Renal pelvis (tissue), 4 donors: Measurements from ENCODE around the gene G6PD. TPM values are rescaled to one million over a fixed set of nuclear protein-coding genes. Genes with fewer than 3 reads are reported as not detected.
A peak's percentile ranks its signal among the peaks of the same experiment; 100 is the strongest.
"Not testable (repeated sequence)": the region's sequence is repeated elsewhere in the genome, so short reads cannot be mapped to it uniquely, and the experiment has no call there.

ENCODE experiments used
- DNase-seq: peaks from one replicate; pipeline ENCODE4 v3.0.0-alpha.2; 2013
- polyA plus RNA-seq, 3 donors: library from polyadenylated mRNA; unstranded; fragments of 120-200 nt; gene quantifications; one replicate each; pipeline ENCODE4 v1.2.1, GENCODE V29; 2013; ENCODE audit not compliant: insufficient read length in 3 of 3

Gene G6PD
- polyA plus RNA-seq, 3 donors, result 39.2 to 49.3 (median 45.6) TPM

DNA sequence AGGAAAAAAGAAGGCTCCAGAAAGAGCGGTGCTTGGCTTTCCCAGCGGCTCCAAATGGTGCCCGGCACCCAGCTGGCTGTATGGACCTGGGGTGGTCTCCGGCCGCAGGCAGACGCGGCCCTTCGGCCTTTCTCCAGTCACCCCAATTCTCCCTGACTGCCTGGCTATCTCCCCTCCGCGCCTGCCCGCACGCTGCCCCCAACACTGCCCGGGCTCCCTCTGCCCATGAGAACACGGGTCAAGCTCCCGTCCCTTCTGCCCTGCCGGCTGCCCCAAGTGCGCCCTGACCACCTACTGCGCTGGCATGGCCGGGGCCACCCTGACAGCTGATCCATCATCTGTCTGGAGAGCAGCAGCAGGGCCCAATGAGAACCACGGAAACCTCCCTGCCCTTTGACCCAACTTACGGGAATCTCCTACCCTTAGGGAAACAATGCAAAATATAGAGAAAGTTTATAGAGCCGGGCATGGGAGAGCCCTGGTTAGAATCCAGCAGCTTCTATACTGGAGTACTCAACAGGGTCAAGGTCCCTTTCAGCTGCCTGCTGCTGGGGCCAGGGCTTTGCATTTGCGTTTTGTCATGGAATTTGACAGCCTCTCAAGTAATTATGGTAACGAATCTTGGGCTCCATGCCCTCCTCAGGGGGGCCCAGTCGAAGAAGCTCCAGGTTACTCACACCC, 29.4 kb downstream of the G6PD start:
- DNase-seq, result no peak

DNA sequence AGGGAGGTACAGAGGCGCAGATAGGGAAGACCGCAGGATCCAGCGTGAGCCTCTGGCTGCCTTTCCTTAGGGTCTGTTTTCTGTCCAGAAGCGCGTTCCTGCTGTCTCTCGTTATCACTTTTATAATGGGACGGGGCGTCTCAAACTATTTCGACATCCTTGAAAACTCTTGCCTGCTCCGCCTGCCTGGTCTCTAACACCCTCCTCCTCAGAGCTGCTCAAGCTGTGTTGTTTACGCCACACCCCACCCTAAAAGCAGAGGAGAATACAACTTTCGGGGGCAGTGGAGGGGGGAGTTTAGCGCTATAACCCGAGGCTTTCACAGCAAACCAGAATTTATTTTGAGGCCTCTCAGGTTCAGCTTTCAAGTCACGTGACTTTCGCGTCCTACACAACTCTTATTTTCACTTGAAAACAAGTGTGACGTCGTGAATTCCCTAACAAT, 30.0 kb downstream of the G6PD start:
- peak; percentile 73 for DNase-seq

DNA sequence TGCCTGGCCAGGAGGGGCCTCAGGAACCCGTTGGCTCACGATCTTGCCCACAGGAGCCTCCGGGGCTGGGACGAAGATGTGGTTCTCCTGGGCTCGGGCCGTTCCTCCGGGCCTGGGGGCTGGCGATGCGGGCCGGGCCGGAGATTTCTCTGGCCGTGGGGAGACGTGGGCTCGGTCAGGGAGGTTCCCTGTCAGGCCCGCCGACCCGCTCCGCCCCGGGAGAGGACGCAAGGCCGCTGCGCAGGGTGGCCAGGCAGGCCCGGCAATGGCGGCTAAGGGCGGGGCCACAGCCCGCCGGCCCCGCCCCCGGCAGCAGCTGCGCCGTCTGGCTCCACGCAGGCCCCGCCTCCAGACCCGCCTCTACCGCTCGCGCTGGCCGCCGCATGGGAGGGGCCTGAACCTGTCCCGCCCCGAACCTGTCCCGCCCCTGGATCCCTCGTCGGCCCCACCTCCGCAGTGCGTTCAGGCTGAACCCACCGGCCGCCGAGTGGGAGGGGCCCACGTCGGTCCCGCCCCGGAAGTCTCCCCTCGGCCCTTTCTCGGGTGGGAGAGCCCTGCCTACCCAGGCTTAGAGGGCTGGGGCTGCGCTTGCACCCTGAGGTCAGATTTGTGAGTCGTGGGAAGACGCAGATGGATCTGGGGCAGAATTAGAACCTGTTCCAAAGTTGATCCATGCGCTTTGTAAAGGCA, 30.5 kb downstream of the G6PD start, which contains the start of gene FAM3A:
Gene FAM3A (minus strand): TSS at position 267 of the 690 bp plus-strand sequence. CDS start 460 bp downstream, outside the sequence.
- peak; percentile 88 for DNase-seq

DNA sequence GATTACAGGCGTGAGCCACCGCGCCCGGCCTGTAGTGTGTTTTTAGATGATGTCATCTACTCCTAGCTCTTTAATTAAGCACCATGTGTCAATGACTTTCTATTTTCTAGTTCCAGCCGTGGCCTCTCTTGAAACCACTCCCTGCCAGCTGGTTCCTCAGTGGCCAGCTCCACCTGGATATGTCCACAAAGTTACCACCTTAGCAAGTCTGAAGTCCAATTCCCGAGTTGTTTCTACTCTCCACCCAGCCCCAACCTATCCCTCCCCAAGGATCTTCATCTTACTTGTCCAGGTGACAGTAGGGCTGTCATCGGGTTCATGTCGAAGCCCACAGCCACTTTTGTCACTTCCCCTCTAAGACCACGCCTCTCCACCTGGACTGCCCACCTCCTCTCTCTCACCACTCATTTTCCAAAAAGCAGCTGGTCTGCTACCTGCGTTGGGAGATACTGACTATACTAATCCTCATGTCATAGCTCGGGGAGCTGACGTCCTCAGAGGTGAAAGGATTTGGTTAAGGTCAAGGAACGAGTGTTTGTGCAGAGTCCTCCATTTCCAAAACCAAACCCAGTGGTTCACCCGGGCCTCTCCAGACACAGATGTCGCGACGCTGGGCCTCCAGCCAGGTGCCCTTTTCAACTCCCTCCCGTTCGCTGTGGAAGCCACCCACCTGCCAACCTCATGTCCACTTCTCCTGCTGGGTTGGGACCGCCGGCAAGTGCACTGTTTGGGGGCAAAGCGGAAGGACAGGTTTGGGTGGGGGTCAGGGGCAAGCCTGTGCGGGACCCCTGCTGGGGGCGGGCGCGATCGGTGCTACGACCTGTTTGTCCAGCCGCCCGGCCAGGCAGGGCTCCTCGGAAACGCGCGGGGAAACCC, 31.3 kb downstream of the G6PD start:
- no peak for DNase-seq

DNA sequence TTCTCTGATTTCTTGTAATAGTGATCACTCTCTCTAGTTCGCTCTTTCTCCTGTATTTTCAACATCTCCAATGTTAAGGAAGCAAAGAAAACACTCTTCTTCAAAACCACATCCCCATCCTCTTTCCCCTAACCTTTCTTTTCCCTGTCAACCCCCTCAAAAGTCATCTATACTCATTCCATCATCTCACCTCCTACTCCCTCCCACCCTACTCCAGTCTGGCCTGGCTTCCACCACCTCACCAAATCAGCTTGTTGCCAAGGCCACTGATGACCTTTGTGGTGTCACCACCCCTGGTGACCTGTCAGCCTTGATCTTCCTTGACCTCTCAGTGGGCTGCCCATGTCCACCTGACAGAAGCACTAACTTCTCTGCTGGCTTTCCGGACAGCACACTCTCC, 32.9 kb downstream of the G6PD start:
- no peak for DNase-seq

DNA sequence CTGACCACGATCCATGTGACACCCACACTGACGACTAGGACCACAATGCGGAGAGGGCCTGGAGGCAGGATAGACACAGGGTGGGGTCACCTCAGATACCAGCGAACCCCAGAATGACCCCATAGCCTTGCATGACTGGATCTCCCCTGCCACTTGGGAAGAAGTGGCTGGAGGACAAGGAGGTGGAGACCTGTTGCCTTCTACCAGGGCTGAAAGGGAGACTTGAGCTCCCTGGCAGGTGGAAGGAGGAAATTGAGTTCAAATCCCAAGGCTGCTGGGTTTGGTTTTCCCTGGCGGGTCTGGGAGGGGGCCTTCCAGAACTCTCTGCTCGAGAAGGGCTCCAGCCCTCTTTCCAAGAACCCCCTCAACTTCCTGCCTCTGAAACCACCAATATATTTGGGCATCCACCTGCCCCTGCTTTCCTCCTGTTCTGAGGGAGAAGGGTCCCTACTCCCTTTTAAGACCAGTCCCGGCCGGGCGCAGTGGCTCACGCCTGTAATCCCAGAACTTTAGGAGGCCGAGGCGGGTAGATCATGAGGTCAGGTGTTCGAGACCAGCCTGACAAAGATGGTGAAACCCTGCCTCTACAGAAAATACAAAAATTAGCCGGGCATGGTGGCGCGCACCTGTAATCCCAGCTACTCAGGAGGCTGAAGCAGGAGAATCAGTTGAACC, 33.6 kb downstream of the G6PD start:
- DNase-seq, result no peak

DNA sequence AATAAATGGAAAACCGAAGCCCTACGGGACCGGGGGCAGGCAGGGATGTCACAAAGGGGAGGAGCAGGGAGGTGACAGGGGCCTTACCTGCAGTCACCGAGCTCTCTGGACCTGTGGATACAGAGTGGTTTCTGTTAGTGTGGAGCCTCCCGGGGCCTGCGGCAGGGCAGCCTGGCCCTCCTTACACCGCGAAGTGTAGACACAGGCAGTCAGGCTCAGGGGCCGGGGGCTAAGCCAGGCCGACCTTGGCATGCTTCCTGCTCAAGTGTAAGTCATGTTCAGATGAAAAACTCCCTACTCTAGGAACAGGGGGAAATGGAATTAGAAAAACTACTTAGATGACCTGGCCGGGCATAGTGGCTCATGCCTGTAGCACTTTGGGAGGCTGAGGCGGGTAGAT, 34.9 kb downstream of the G6PD start:
- no peak for DNase-seq

DNA sequence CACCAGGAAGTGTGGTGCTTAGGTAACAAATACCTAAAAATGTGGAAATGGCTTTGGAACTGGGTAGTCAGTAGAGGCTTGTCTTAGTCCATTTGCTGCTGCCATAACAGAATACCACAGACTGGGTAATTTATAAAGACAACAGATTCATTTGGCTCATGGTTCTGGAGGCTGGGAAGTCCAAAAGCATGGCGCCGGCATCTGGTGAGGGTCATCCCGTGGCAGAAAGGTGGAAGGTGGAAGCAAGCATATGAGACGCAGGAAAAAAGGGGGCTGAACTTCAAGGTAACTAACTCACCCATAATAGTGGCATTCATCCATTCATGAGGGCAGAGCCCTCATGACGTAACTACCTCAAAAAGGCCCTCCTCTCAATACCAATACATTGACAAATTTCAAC, 37.2 kb downstream of the G6PD start:
- DNase-seq, result no peak

DNA sequence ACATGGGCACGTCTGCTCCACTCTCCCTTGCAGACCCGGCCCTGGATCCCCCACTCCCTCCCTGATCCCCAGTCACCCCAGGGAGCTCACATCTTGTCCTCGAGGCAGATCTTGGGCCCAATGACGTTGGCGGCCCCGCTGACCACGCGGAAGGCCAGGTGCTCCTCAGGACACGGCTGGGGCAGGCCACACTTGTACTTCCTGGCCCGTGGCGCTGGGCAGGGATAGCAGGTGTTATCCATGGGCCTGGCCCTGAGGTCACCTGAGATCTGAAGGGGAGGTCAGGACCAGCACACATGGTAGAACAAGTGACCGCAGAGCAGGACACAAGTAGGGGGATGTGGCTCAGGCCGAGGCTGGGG, 38.3 kb downstream of the G6PD start:
- no peak for DNase-seq

DNA sequence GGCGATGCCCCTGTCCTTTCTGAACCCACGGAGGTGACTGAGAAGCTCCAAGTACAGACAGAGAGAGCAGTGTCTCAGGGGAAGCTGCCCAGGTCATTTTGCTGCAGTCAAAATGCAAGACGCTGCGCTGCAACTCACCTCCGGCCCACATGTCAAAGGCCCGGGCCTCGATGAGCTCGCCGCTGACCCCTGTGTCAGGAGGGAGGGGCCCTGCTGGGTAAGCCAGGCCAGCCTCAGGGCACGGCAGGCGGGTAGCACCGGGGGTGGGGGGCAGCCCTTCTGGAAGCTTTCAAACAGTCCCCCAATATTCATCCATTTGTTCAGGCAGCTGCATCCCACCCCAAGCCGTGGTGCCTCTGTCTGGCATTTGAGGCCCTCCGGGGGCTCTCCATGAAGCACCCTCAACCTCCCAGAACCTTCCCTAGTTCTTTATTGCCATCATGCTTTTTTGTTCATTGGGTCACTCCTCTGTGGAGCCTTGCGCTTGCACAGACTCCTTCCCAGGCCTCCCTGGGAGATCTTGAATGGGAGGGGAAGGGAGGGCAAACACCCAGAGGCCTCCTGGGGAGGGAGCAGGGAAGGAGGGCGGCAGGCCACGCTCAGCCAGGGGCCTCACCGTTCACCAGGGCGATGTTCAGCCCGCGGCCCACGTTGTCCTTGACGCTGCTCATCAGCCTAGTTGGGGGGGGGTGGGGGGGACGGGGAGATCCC, 38.8 kb downstream of the G6PD start:
- no peak for DNase-seq

DNA sequence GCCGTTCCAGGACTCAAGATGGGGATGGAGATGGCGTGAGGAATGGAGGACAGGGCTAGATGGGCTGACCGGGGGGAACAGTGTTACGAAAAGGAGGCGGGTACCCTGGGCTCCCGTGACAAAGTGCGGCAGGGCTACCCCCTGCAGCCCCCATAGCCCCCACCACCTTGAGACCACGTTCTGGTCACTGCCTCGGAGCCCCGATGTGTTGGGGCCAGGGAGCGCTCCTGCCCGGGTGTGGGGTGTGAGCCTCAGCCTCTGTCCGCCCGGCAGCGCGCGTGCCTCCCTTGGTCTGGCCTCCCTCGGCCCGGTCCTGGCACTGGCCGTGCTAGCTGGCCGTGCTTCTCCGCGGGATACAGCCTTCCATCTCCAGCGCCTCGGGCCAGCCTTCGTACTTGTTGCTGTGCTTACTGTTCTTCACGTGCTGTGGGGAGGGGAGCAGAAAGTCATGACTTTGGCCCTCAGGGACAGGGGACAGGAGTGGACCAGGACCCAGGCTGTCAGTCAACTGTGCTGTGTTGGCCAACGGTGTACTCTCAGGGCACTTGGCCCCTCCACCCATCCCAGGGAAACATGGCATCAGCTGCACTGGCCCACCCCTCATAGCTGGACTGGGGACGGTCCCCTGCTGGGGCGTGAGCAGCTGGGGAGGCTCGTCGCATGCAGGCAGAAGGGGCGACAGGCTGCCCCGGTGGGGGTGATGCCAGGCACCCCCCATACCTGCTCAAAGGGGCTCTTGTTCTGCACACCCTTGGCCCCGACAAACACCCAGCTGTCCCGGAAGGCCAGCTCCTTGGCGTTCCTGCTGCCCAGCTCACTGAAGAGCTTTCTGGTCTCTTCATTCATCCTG, 39.9 kb downstream of the G6PD start:
- DNase-seq, result no peak

DNA sequence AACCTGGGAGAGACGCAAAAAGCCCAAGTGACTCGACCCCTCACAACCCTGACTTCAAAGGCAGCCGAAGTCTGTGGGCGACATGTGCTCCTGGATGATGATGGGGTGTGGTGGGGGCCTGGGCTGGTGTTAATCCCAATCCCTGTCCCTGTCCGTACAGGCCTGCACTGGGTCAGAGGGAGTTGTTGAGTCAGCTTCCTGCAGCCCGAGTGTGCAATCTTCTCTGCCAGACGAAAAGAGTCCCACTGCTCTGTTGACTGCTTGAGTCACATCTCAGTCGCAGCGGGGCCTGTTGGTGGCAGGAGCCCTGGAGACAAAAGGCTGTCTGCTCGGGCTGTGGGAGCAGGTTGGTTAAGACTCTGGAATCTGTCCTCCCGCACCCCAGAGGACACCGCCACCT, 40.9 kb downstream of the G6PD start:
- DNase-seq, result no peak

DNA sequence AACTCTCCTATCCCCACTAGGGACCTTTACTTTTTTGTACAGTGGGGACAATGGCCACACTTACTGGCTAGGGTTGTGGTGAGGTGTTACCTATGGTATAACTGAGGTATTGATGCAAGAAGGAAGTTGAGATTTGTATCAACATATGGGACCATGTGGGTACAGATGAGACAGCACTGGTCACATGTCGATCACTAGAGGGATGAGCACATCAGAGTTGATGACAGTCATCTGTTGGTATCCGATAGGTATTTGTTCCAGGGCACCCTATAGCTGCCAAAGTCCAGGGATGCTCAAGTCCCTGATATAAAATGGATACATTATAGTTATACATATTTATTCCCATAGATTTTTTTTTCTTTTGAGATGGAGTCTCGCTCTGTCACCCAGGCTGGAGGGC, 43.7 kb downstream of the G6PD start:
- no peak for DNase-seq

DNA sequence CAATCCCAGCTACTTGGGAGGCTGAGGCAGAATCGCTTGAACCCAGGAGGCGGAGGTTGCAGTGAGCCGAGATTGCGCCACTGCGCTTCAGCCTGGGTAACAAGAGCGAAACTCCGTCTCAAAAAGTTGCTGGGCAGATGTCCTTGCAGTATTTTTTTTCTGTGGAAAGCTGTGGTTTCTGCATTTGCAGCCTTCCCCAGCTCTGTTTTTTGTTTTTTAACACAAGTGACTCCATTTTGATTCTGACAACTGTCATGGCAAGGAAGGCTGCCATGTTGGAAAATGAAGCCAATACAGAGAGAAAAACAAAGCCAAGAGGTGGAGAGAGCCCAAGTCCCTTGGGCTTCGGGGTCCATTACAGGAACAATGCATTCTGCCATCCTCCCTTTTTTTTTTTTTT, 44.5 kb downstream of the G6PD start:
- DNase-seq, result no peak

DNA sequence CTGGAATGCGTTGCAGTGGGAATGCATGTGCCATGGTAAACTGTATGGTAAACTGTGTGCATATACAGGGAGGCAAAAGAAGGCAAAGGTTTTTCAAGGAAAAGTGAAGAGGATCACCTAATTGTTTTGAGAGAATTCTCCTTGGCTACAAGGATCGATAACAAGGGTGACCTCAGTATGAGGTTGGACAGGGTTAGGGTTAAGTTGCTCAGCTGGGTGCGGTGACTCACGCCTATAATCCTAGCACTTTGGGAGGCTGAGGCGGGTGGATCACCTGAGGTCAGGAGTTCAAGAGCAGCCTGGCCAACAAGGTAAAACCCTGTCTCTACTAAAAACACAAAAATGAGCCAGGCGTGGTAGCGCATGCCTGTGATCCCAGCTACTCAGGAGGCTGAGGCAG, 45.2 kb downstream of the G6PD start:
- DNase-seq, result not testable (repeated sequence)

DNA sequence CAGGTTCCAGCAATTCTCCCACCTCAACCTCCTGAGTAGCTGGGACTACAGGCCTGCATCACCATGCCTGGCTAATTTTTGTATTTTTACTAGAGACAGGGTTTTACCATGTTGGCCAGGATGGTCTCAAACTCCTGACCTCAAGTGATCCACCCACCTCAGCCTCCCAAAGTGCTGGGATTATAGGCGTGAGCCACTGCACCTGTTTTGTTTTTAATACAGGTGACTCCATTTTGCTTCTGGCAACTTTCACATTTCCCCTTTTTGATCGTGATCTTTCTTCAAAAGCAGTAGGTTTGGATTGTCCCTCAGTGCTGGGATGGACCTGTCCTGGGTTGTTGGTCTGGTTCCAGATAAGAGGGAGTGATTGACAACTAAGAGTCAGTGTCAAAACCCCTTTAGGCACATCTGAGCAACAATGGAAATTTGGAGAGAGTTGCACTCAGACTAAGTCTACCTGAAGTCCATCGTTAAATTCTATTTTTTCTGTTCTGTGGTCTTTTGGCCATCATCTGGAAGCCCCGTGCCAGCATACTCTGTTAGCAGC, 50.0 kb downstream of the G6PD start:
- not testable (repeated sequence) for DNase-seq

DNA sequence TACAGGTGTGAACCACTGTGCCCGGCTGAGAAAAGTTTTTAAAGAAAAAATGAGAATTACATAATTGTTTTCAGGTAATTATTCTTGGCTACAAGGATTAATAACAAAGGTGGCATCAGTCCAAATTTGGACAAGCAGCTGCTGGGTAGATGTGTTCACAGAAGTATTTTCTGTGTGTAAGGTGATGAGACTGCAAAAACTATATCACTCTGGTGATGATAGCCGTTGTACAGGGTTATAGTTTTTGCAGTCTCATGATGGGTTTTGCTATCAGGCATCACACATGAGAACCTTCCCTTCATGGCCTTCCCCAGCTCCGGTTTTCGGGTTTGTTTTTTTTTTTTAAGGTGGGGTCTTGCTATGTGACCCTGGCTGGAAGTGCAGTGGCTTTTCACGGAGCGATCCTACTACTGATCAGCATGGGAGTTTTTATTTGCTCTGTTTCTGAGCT, 51.1 kb downstream of the G6PD start:
- no peak for DNase-seq

DNA sequence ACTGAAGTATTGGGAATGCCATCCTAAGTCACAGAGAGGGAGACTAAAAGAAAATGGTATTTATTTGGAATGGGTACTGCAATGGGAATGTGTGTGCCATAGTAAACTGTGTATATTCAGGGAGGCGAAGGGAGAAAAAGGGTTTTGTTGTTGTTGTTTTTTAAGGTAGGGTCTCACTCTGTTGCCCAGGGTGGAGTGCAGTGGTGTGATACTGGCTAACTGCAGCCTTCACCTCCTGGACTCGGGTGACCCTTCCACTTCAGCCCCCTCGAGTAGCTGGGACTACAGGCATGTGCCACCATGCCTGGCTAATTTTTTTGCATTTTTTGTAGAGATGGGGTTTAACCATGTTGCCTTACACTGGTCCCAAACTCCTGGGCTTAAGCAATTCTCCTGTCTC, 51.9 kb downstream of the G6PD start:
- no peak for DNase-seq

DNA sequence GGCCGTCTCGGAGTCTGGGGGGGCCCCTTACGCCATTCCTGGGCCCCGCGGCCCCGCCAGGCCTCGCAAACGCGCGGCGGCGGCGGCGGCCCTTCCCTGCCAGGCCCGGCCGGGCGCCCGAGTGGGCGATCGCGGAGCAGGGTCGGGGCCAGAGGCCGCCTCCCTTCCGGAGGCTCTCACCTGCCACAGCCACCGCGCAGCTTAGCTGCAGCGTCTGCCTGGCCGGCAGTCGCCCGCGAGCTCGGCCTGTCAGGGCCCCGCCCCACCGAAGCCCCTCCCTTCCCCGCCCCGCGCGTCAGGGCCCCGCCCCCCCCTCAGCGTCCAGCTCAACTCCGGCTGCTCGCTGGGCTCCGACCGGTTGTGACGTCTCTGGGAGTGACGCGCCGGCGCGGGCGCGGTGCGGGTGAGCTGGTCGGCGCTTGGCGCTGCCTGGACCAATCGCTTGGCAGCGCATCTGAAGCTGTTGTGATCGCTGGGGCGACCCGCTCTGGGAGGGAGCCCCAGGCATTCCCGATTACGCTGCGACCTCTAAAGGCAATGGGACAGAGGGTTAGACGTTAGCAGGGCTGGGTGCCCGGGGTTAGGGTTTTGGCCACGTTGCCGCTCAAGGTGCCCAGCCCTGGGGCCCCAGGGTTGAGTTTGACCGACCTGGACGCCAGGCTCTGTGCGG, 56.1 kb downstream of the G6PD start, which contains the start of gene SLC10A3:
Gene SLC10A3 (minus strand): TSS at position 216 of the 670 bp plus-strand sequence. CDS start 1,689 bp downstream, outside the sequence.
- peak; percentile 90 for DNase-seq
